GM10266 (cell line): ENCODE results near the gene PACS1.

ENCODE experiments used
- DNase-seq: peaks from one replicate; pipeline ENCODE4 v3.0.0; 2012; ENCODE audit errors: extremely low spot score
- TF ChIP-seq, protein P1 (sequence below): IDR thresholded peaks from 2 replicates; pipeline ENCODE4 v1.5.1; 2012; ENCODE audit warnings: mild to moderate bottlenecking, low read depth; ENCODE audit not compliant: control insufficient read depth, insufficient read depth; ENCODE audit errors: missing control alignments

PACS1 gene

DNA sequence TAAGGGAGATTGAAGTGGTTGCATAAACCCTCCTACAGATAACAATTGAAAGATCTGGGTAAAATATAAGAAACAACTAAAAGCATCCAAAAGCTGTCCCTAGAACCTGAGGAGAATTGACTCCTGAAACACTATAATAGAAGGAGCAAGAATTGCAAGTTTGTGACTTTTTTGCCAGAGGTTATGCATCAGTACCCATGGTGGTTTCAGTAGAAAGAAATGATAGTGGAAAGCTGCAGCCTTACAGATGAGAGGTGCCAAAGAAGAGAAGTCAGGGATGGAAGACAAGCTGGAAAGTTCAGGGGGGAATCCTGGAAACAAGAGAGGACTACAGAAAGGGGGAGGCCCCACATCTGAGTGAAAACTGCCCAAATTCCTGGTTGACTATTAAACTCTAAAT, 80.7 kb downstream of the PACS1 start:
- TF ChIP-seq, protein P1, sequence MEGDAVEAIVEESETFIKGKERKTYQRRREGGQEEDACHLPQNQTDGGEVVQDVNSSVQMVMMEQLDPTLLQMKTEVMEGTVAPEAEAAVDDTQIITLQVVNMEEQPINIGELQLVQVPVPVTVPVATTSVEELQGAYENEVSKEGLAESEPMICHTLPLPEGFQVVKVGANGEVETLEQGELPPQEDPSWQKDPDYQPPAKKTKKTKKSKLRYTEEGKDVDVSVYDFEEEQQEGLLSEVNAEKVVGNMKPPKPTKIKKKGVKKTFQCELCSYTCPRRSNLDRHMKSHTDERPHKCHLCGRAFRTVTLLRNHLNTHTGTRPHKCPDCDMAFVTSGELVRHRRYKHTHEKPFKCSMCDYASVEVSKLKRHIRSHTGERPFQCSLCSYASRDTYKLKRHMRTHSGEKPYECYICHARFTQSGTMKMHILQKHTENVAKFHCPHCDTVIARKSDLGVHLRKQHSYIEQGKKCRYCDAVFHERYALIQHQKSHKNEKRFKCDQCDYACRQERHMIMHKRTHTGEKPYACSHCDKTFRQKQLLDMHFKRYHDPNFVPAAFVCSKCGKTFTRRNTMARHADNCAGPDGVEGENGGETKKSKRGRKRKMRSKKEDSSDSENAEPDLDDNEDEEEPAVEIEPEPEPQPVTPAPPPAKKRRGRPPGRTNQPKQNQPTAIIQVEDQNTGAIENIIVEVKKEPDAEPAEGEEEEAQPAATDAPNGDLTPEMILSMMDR, result no peak
- no peak for DNase-seq

DNA sequence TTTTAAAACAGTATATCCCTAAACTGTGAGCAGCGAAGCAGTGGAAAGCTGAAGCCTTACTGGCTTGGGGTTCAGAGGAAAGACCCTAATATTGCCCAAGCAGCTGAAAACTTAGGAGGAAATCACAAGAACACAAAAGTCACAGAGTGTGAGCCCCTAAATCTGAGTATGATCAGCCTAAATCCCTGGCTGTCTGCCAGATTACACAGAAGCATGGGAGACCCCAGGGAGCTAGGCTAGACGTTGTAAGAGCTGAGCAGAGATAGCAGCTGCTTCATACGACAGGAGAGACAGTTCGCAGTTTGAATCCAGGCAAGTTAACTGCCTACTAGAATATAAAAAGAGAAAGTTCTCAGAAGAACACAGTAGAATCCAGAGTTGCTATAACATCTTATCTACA, 81.2 kb downstream of the PACS1 start:
- no peak for DNase-seq
- TF ChIP-seq, protein P1, result no peak

DNA sequence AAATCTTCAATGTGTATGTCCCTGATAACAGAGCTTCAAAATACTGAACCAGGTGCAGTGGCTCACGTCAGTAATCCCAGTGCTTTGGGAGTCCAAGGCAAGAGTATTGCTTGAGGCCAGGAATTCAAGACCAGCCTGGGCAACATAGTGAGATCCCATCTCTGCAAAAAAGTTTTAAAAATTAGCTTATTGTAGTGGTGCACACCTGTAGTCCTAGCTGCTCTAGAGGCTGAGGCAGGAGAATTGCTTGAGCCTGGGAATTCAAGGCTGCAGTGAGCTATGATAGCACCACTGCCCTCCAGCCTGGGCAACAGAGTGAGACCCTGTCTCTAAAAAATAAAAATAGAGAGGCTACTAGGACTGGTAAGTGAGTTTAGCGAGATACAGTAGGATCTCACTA, 84.0 kb downstream of the PACS1 start:
- TF ChIP-seq, protein P1, result no peak
- no peak for DNase-seq

DNA sequence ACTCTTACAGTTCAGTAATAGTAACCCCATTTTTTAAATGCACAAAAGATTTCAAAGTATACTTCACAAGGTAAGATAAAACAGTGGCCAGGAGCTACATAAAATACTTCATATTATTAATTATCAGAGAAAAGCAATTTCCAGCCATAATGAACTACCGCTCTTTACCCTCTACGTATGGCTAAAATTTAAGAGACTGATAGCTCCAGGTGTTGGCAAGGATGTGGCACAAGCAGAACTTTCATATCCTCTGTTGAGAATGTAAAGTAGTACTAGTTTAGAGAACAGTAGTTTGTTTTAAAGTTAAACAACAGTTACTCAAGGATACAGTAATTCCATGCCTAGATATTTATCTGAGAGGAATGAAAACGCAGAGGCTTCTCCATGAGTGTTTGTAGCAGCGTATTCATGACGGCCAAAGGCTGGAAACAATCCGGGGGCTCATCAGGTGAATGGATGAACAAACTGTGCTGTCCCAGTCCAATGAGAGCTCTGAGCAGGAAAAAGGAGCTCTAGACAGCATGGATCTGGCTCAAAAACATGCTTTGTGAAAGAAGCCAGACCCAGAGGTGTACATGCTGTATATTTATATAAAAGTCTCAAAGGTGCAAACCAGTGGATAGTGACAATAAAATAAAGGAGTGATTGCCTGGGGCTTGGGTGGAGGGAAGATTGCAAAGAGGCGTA, 85.5 kb downstream of the PACS1 start:
- no peak for DNase-seq
- TF ChIP-seq, protein P1, result no peak

DNA sequence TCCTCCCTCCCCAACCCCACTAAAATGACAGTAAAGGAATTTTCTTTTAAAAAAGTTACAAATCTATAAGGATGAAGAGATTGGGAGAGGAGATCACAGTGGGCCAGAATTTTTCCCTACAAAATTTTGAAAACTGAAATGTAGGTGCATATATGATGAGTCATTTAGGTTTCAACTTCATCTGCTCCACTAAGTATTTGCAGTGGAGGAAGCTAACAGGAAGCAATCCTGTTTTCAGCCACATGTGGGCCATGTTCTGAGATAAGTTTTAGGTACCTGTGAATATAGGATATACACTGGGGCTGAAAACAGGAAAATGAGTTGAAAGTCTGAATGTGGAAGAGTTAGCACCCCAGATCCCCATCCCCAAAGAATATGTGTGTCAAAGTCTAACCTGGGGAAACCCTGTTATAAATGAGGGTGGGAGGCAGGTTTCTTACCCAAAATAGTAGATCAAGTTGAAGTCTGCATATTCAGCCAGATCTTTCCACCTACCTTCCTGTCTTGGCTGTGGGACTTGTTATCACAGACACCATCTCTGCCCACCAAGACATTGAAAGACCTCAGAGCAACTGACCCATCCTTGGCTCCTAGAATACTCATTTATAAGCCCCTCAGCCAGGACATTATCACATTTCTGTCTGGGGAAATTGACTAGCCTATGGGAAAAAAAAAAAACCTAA, 87.3 kb downstream of the PACS1 start:
- DNase-seq, result peak; percentile 15
- TF ChIP-seq, protein P1, result no peak

DNA sequence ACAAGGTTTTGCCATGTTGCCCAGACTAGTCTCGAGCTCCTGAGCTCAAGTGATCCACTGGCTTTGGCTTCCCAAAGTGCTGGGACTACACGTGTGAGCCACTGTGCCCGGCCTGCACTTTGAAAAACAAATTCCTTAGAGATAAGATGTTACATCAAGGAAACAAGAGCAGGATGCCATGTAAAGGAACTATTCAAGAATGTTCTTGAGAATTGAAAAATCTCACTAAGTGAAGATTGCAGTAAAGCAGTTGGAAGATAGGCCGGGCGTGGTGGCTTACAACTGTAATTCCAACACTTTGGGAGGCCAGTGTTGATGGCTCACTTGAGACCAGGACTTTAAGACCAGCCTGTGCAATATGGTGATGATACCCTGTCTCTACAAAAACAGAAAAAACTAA, 88.1 kb downstream of the PACS1 start:
- no peak for DNase-seq
- TF ChIP-seq, protein P1, result no peak

DNA sequence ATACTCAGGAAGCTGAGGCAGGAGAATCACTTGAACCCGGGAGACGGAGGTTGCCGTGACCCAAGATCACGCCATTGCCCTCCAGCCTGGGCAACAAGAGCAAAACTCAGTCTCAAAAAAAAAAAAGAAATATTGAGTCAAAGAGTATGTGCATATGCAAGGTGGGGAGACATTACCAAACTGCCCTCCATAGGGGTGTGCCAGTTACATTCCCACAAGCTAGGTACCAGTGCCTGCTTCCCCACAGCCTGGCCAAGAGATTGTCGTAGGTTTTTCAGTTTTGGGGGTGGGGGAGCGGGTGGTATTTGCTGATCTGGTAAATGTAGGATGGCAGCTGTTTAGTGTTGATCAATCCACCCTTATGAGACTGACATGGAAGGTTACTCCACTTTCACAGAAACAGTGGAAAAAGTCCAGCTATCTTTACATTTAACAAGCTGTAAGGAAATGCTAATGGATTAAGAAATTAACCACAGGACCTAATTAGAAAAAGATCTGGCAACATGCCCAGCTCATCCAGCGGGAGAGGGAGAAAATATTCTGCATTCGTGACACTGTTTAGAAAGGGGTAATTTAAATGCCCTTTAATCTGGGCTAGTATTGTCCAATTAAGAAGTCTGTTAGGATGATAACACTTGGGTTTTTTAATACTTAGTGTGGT, 89.4 kb downstream of the PACS1 start:
- TF ChIP-seq, protein P1, result no peak

More for the DNA sequence above, 89.4 kb downstream of the PACS1 start:
- no peak for DNase-seq
